Measurements from ENCODE around the gene ORMDL3. TPM values are rescaled to one million over a fixed set of nuclear protein-coding genes. Genes with fewer than 3 reads are reported as not detected.
"Not testable (repeated sequence)": the region's sequence is repeated elsewhere in the genome, so short reads cannot be mapped to it uniquely, and the experiment has no call there.

Gene ORMDL3
- total and polyA plus RNA-seq, 9 donors = 37.0 to 97.5 (median 52.2) TPM

- WGBS, 3 donors = 93 to 96% (median 96%) methylated on average over 4 of the region's 4 CpGs
- H3K36me3 ChIP-seq = no peaks in the 10 kb centered on the region
These were observed 24.1 kb downstream of the ORMDL3 start for GRCh38 chr17:39903158-39903884.

GRCh38 chr17:39902027-39902426, 25.4 kb downstream of the ORMDL3 start:
- H3K27me3 ChIP-seq; H3K36me3 ChIP-seq; H3K4me1 ChIP-seq (ENCODE audit: insufficient read depth); H3K4me3 ChIP-seq; intact Hi-C loops (cut with DNase I); DNase-seq; H3K9me3 ChIP-seq; H3K27ac ChIP-seq: not testable (repeated sequence)
- 90 to 93% (median 92%) methylated on average over 2 of the region's 2 CpGs for WGBS, 3 donors

More at GRCh38 chr17:39903158-39903884, 24.1 kb downstream of the ORMDL3 start:
- H3K27me3 ChIP-seq = no peaks in the 10 kb centered on the region
- intact Hi-C loops (cut with DNase I) = no loop called here
- TF ChIP-seq CTCF (IDR thresholded peaks at IDR 0.05) (no peak), POLR2A (IDR thresholded peaks at IDR 0.05) (no peak), EP300 (IDR thresholded peaks at IDR 0.05) (no peak)
- H3K4me1 ChIP-seq (ENCODE audit: insufficient read depth) = no peaks in the 10 kb centered on the region
- no peak overlapping the region for H3K4me3 ChIP-seq
- no peak overlapping the region for H3K27ac ChIP-seq
- no peaks in the 10 kb centered on the region for H3K9me3 ChIP-seq
- DNase-seq = no peak

GRCh38 chr17:39899215-39899614, 28.2 kb downstream of the ORMDL3 start:
- no peaks in the 10 kb centered on the region for H3K9me3 ChIP-seq
- no peak overlapping the region for H3K27ac ChIP-seq
- no peaks in the 10 kb centered on the region for H3K36me3 ChIP-seq
- H3K4me1 ChIP-seq (ENCODE audit: insufficient read depth) = no peaks in the 10 kb centered on the region
- no peak overlapping the region for H3K4me3 ChIP-seq
- H3K27me3 ChIP-seq = no peaks in the 10 kb centered on the region
- TF ChIP-seq POLR2A (IDR thresholded peaks at IDR 0.05) (no peak), CTCF (IDR thresholded peaks at IDR 0.05) (no peak), EP300 (IDR thresholded peaks at IDR 0.05) (no peak)
- intact Hi-C loops (cut with DNase I) = no loop called here
- DNase-seq = no peak

- Histone ChIP-seq H3K27me3 (no peaks in the 10 kb centered on the region), H3K9me3 (no peaks in the 10 kb centered on the region), H3K4me1 (ENCODE audit: insufficient read depth) (no peaks in the 10 kb centered on the region), H3K36me3 (no peaks in the 10 kb centered on the region), H3K4me3 (no peak overlapping the region), H3K27ac (no peak overlapping the region)
- no peak for DNase-seq
- TF ChIP-seq EP300 (IDR thresholded peaks at IDR 0.05) (no peak), CTCF (IDR thresholded peaks at IDR 0.05) (no peak), POLR2A (IDR thresholded peaks at IDR 0.05) (no peak)
- intact Hi-C loops (cut with DNase I) = no loop called here
- WGBS, 3 donors = 92 to 96% (median 92%) methylated on average over 4 of the region's 4 CpGs
These were observed 29.3 kb downstream of the ORMDL3 start for GRCh38 chr17:39898088-39898487.

- H3K27ac ChIP-seq = no peak overlapping the region
- WGBS, 3 donors = 10 to 23% (median 12%) methylated on average over 3 of the region's 3 CpGs
- H3K4me3 ChIP-seq = no peak overlapping the region
- H3K4me1 ChIP-seq (ENCODE audit: insufficient read depth) = no peaks in the 10 kb centered on the region
- DNase-seq = no peak
- H3K36me3 ChIP-seq = no peaks in the 10 kb centered on the region
- no peak for TF ChIP-seq EP300 (IDR thresholded peaks at IDR 0.05)
- TF ChIP-seq CTCF (IDR thresholded peaks at IDR 0.05) = no peak
- no peak for TF ChIP-seq POLR2A (IDR thresholded peaks at IDR 0.05)
- H3K27me3 ChIP-seq = no peaks in the 10 kb centered on the region
- H3K9me3 ChIP-seq = no peaks in the 10 kb centered on the region
- intact Hi-C loops (cut with DNase I) = no loop called here
These were observed 32.6 kb downstream of the ORMDL3 start for GRCh38 chr17:39894681-39895376.
